ENCODE data around the gene CENPP. TPM values are rescaled to one million over a fixed set of nuclear protein-coding genes. Genes with fewer than 3 reads are reported as not detected.

CENPP gene
- total RNA-seq, 1 experiment from 2014 or later: 7.2 TPM

DNA sequence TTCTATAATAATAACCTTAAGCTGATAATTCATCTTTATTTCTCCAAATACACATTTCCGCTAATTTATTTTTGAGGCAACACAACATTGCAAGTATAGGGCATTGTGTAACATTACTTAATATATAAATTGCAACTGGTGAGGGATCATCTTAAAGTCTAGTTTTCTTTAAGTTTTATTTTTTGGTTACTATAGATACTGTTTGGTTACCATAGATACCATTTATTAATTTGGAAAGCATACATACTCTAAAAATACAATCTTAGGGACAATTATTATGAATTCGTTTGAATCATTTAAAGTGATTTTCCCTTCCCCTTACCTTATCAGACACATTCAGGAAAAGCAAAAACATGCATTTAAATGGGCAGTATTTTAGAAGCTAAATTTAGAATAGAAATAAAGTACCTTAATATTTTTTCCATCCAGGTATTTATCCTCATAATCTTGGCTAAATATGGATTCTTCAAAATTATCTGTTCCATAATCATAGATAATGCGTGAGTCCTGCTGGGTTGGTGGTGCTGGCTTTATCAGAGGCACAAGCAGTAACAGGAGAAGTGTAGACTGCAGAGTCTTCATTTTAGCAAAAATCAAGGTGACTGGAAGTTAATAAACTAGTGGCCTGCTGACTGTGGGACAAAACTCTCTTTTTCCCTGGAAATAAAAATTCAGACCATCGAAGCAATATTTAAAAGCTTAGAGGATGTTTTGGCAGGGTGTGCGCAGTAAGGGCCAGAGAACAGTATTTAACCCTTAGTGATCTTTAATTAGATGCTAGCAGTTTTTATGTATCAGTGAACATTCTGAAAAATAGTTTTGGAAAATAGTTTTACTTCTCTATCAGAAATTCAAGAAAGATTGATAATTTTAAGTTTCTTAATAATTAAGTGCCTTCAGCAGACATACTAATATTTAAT lies 77.3 kb downstream of the CENPP start:
- BruUV-seq (replicated peaks): no TSS peak
- no peak overlapping the region for H3K4me3 Mint-ChIP-seq (ENCODE audit: low read depth, unreplicated experiment)
- TF ChIP-seq, protein P1, sequence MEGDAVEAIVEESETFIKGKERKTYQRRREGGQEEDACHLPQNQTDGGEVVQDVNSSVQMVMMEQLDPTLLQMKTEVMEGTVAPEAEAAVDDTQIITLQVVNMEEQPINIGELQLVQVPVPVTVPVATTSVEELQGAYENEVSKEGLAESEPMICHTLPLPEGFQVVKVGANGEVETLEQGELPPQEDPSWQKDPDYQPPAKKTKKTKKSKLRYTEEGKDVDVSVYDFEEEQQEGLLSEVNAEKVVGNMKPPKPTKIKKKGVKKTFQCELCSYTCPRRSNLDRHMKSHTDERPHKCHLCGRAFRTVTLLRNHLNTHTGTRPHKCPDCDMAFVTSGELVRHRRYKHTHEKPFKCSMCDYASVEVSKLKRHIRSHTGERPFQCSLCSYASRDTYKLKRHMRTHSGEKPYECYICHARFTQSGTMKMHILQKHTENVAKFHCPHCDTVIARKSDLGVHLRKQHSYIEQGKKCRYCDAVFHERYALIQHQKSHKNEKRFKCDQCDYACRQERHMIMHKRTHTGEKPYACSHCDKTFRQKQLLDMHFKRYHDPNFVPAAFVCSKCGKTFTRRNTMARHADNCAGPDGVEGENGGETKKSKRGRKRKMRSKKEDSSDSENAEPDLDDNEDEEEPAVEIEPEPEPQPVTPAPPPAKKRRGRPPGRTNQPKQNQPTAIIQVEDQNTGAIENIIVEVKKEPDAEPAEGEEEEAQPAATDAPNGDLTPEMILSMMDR (IDR thresholded peaks at IDR 0.05; ENCODE audit: unreplicated experiment): no peak
- no peaks in the 10 kb centered on the region for H3K36me3 Mint-ChIP-seq (ENCODE audit: insufficient read depth, unreplicated experiment)
- H3K4me1 Mint-ChIP-seq (ENCODE audit: low read depth, unreplicated experiment): no peaks in the 10 kb centered on the region
- CTCF ChIA-PET: no interaction called here
- no peak for DNase-seq
- no peaks in the 10 kb centered on the region for H3K9me3 Mint-ChIP-seq (ENCODE audit: low read depth, unreplicated experiment)
- H3K27me3 Mint-ChIP-seq (ENCODE audit: unreplicated experiment): no peaks in the 10 kb centered on the region
- no peak overlapping the region for H3K27ac Mint-ChIP-seq (ENCODE audit: unreplicated experiment)
- intact Hi-C loops (cut with micrococcal nuclease; ENCODE audit: unreplicated experiment): no loop called here

DNA sequence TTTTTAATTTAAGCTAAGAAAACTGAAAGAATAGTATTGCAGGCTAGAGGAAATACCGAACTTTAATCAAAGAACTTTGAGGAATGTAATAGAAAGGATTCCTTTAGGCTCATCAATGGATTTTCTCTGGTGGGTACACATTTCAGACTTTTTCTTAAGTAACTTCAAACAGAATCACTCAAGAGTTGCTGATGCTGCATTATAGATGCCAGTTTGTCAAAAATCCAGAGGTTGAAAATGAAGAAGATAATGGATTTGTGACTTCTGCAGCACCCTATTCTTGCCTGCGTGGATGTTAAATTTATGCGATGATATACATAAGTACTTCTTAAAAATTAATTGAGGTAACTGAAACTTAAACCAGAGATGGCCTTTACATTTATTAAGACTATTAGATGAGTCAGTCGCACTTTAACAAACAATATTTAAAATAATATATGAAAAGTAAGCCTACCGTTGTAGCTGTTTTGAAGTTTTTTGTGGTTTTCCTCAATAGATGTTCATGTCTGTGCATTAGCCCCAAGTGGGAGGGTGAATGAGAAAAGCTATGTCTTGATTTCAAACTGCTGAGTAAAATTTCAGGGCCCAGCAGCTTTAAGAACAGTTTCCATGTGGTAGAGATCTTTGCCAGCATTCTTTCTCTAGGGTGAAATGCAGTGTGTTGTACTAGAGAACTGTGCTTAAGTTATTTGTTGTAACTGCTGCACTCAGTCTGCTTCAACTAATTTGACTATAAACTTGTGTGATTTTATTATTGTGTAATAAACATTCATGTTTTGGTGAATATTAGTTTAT lies 78.5 kb downstream of the CENPP start, which contains the start of gene OGN:
Gene OGN (minus strand): TSS at position 537 of the 795 bp plus-strand sequence. CDS start 1,171 bp downstream, outside the sequence.
- H3K4me3 Mint-ChIP-seq (ENCODE audit: low read depth, unreplicated experiment): no peak within 1 kb of the TSS
- no peak for DNase-seq
- H3K27me3 Mint-ChIP-seq (ENCODE audit: unreplicated experiment): no peaks in the 10 kb centered on the region
- no peak within 1 kb of the TSS for H3K27ac Mint-ChIP-seq (ENCODE audit: unreplicated experiment)
- intact Hi-C loops (cut with micrococcal nuclease; ENCODE audit: unreplicated experiment): no loop called here
- no TSS peak for BruUV-seq (replicated peaks)
- H3K36me3 Mint-ChIP-seq (ENCODE audit: insufficient read depth, unreplicated experiment): no peaks in the 10 kb centered on the region
- H3K9me3 Mint-ChIP-seq (ENCODE audit: low read depth, unreplicated experiment): no peaks in the 10 kb centered on the region
- no peaks in the 10 kb centered on the region for H3K4me1 Mint-ChIP-seq (ENCODE audit: low read depth, unreplicated experiment)
- CTCF ChIA-PET: no interaction called here
- TF ChIP-seq, protein P1 (IDR thresholded peaks at IDR 0.05; ENCODE audit: unreplicated experiment): no peak

DNA sequence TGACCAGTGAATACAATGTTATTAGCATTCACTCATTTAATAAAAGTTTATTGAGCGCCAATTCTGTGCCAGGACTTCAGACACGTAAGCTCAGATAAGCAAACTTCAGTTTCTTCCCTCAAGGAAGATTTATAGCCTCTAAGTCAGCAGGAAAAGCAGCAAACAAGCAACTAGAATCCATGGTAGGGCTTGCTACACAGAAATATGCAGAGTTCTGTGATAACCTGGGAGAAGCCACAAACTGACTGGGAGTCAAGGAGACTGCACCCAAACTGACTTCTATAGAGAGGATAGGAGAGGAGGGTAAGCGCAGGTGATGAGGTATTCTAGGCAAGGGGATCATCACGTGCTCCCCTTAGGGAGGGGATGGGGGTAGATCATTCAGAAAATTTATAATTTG lies 80.1 kb downstream of the CENPP start:
- Mint-ChIP-seq H3K27ac (ENCODE audit: unreplicated experiment) (no peak overlapping the region), H3K36me3 (ENCODE audit: insufficient read depth, unreplicated experiment) (no peaks in the 10 kb centered on the region), H3K4me1 (ENCODE audit: low read depth, unreplicated experiment) (no peaks in the 10 kb centered on the region), H3K27me3 (ENCODE audit: unreplicated experiment) (no peaks in the 10 kb centered on the region), H3K4me3 (ENCODE audit: low read depth, unreplicated experiment) (no peak overlapping the region), H3K9me3 (ENCODE audit: low read depth, unreplicated experiment) (no peaks in the 10 kb centered on the region)
- intact Hi-C loops (cut with micrococcal nuclease; ENCODE audit: unreplicated experiment): no loop called here
- CTCF ChIA-PET: no interaction called here
- TF ChIP-seq, protein P1 (IDR thresholded peaks at IDR 0.05; ENCODE audit: unreplicated experiment): no peak
- no peak for DNase-seq
- BruUV-seq (replicated peaks): no TSS peak

DNA sequence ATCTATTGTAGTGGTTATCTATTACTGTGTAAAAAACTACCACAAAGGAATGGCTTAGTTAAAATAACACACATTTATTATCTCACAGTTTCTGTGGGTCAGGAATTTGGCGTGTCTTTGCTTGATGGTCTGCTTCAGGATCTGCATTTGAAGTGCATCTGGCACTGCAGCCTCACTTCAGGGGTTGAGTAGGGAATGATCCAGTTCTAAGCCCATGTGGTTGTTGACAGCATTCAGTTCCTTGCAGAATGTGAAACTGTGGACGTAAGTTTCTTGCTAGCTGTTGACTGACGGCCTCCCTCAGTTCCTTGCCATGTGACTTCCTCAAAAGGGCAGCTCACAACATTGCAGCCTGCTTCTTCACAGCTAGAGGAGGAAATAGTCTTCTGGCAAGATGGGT lies 80.7 kb downstream of the CENPP start:
- Mint-ChIP-seq H3K4me1 (ENCODE audit: low read depth, unreplicated experiment) (no peaks in the 10 kb centered on the region), H3K36me3 (ENCODE audit: insufficient read depth, unreplicated experiment) (no peaks in the 10 kb centered on the region), H3K27me3 (ENCODE audit: unreplicated experiment) (no peaks in the 10 kb centered on the region), H3K4me3 (ENCODE audit: low read depth, unreplicated experiment) (no peak overlapping the region), H3K27ac (ENCODE audit: unreplicated experiment) (no peak overlapping the region), H3K9me3 (ENCODE audit: low read depth, unreplicated experiment) (no peaks in the 10 kb centered on the region)
- no TSS peak for BruUV-seq (replicated peaks)
- no peak for DNase-seq
- CTCF ChIA-PET: no interaction called here
- TF ChIP-seq, protein P1 (IDR thresholded peaks at IDR 0.05; ENCODE audit: unreplicated experiment): no peak
- intact Hi-C loops (cut with micrococcal nuclease; ENCODE audit: unreplicated experiment): no loop called here
